HG03354 (cell line): Measurements from ENCODE around the gene PDE10A.
"Not testable (repeated sequence)": the region's sequence is repeated elsewhere in the genome, so short reads cannot be mapped to it uniquely, and the experiment has no call there.

Experiments
- ATAC-seq: cut with Tn5 transposase; IDR thresholded peaks from one replicate; pipeline ENCODE4 v1.9.1; 2021; ENCODE audit warnings: mild to moderate bottlenecking; ENCODE audit not compliant: unreplicated experiment, poor library complexity, severe bottlenecking

Gene PDE10A

GRCh38 chr6:165634101-165634880 lies 28.8 kb downstream of the PDE10A start:
- no peak for ATAC-seq

DNA sequence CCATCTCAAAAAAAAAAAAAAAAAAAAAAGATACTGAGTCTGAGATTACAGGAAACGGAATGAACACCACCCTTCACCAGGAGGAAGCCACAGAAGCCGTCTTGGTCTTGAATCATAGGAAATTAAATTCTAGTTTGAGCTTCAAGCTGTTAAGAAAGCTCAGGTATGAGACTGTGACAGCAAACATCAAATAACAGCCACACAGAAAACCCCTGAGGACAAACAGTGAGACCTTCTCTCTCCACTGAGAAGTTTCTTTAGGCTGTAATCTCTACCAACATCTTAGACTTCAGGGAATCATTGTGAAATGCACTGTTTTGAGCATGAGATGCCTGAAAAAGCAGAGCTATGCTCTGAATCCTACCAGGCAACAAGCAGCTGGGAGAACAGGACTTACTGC lies 30.8 kb downstream of the PDE10A start:
- no peak for ATAC-seq

DNA sequence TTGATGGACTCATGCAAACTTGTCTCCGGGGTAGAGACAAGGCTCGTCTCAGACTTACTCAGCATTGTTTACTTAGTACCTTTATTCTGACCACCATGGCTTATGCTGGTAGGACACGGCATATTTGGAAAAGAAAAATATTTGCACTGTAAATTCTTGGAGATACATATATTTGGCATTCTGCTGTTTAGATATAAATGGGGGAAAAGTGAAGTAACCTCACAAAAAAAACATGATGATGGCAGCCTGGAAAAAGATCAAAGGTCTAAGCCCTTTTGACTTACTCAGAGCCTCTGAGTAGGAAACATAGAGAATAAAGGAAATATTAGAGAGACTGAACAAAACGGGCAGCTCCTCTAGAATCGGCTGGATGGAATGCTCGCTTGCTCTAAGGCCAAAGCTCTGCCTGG lies 32.5 kb downstream of the PDE10A start:
- no peak for ATAC-seq

DNA sequence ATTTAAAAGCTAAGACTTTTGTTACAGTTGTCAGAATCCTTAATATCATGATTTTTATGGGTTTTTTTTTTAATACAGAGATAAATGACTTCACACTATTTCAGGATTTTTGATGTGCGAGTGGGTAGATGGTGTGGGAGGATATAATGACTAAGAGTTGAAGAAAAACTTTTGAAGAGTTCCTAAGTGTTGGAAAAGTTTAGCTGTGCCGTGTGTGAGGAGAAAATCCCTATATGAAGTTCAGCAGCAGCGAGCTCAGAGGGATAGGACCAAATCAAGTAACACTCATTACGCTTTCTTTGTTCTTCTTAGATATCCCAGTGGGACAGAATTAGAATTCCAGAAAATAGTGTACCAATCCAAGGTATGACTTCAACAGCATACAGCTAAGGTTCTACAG lies 34.1 kb downstream of the PDE10A start:
- ATAC-seq: no peak

GRCh38 chr6:165627366-165627765 lies 35.7 kb downstream of the PDE10A start:
- ATAC-seq: no peak

DNA sequence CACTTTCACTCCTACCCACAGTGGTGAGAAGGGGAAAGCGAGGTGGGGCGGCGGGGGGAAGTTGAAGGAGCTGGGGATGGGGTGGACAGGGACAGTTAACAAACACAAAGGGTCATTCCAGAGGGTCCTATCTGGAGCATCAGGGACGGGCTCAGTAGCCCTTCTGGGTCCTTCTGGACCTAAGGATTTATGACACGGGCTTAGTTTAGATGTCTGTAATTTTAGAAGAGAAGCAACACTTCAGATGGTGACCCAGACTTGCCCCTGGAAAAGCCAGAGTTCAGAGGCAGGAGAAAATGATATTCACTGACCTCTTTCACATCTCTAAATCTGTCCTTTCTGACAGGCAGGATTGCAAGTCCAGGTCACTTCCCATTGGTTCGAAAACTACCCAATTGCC lies 36.3 kb downstream of the PDE10A start:
- ATAC-seq: no peak

DNA sequence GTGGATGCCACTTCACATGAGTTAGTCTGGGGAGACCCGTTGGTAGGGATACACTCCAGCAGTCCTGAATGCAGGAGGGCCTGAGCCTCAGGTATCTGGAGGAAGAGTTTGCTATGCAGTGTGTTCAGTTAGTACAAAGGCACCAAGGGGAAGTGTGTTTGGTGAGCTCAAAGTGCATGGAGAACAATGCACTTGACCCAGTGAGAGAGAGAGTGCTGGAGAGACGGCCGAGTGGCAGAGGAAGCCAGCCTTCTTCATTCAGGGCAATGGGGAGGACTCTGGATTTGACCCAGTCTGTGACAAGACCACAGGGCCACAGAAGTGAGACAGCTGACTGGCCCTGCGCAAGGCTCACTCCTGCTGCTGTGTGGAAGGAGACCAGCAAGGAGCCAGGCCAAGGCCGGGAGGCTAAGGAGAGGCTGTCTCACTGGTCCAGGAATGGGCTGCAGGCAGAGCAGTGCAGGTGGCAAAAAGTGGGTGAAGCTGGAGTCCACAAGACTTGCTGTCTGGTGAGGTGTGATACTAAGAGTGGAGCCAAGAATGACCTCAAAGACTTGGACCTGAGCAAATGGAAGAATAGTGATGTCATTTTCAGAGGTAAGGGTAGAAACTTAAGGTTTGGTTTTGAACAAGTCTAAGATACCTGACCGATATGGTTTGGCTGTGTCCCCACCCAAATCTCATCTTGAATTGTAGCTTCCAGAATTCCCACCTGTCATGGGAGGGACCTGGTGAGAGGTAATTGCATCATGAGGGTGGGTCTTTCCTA lies 38.0 kb downstream of the PDE10A start:
- ATAC-seq: no peak

GRCh38 chr6:165621940-165622339 lies 41.1 kb downstream of the PDE10A start:
- no peak for ATAC-seq

DNA sequence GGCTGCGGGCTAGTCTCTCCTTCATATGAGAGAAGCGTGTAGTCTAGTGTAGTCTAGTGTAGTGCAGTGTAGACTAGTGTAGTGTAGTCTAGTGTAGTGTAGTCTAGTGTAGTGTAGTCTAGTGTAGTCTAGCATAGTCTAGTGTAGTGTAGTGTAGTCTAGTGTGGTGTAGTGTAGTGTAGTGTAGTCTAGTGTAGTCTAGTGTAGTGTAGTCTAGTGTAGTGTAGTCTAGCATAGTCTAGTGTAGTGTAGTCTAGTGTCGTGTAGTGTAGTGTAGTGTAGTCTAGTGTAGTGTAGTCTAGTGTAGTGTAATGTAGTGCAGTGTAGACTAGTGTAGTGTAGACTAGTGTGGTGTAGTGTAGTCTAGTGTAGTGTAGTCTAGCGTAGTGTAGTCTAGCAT lies 44.1 kb downstream of the PDE10A start:
- ATAC-seq: not testable (repeated sequence)

DNA sequence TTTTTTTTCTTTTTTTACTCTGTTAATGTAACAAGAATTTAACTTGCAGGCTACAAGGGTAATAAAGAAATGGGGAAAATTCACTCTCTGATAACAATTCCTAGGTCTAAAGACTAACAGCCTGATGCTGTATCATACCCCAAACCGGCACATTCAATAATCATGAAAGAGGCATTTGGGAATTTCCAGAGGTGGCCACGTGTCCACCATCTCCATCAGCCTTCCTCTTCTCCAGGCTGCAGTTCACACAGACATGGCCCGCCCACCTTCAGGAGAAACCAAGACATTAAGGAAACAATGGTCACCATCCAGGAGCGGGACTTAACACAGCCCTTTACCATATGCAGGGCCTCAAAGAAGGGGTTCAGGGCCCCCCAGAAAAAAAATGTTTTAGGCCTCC lies 44.8 kb downstream of the PDE10A start:
- ATAC-seq: no peak

DNA sequence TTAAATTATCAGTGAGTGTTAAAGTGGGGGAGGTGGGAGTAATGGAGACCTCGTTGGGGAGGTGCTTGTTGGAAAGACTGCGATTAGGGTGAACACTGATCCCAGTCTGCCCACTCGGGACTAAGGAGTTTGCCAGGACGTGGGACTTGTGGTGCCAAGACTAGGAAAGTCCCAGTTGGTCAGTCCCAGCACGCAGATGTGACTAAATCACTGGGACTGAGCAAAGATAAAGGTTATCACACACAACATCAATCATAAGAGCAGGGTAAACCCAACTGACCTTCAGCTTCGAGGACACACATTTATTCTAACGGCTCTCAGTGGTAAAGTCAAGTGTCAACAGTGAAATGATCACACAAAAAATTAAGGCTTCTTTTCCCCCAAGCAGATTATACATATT lies 45.5 kb downstream of the PDE10A start:
- no peak for ATAC-seq

- no peak for ATAC-seq
Observed at GRCh38 chr6:165616116-165616515, 46.9 kb downstream of the PDE10A start.

DNA sequence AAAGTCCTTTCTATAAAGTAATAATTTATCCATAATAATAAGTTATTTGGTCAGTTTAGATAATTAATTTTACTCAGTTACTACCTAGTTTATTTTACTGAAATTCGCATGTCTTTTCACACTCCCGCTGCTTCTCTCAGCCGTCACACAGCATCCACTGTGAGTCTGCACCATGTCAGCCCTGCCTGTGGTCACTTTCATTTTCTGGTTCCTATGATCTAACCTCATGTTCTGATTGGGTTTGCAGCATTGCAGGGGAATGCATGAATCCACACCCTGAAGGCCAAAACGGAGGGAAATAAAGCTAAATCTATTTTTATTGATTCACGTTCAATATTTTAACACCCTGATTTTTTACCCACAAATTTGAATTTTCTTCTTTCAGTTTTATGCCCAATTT lies 47.4 kb downstream of the PDE10A start:
- ATAC-seq: peak; percentile 71

GRCh38 chr6:165611294-165611693 lies 51.7 kb downstream of the PDE10A start:
- no peak for ATAC-seq

DNA sequence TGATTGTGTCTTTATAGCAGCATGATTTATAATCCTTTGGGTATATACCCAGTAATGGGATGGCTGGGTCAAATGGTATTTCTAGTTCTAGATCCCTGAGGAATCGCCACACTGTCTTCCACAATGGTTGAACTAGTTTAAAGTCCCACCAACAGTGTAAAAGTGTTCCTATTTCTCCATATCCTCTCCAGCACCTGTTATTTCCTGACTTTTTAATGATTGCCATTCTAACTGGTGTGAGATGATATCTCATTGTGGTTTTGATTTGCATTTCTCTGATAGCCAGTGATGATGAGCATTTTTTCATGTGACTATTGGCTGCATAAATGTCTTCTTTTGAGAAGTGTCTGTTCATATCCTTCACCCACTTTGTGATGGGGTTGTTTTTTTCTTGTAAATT lies 54.5 kb downstream of the PDE10A start:
- ATAC-seq: not testable (repeated sequence)

- no peak for ATAC-seq
Observed at GRCh38 chr6:165606740-165607008, 56.4 kb downstream of the PDE10A start.

DNA sequence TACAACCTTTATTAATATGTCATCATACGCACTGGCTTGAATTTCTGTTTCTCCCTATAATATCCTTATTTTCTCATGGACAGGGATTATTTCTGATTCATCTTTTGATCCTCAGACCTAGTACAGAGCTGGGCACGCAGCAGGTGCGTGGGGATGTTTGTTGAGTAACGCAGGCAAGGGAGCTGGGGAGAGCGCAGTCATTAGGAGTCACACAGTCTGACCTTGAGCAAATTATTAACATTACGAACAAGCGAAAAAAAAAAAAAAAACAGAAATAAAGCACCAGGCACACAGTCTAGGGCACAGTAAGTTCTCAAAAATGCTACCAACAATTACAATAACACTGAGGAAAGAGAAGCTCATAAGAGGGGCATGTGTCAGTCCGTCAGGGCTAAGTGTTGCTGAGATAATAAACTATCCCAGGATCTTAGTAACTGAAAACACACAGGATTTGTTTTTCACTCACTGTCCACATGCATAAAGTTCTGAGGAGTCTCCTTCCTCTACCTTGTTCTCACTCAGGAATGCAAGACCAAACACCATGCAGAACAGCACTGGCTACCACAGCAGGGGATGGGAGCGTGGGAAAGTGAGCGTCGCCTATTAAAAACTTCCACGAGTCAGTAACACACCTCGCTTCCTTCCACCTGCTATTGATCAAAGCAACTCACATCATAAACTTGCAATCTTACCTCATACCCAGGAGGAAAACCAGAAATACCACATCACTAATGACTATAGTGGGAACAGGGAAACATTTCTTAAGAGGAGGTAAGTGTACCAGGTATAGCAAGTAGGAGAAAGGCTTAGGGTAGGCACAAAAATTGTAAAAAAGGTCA lies 56.9 kb downstream of the PDE10A start:
- no peak for ATAC-seq

DNA sequence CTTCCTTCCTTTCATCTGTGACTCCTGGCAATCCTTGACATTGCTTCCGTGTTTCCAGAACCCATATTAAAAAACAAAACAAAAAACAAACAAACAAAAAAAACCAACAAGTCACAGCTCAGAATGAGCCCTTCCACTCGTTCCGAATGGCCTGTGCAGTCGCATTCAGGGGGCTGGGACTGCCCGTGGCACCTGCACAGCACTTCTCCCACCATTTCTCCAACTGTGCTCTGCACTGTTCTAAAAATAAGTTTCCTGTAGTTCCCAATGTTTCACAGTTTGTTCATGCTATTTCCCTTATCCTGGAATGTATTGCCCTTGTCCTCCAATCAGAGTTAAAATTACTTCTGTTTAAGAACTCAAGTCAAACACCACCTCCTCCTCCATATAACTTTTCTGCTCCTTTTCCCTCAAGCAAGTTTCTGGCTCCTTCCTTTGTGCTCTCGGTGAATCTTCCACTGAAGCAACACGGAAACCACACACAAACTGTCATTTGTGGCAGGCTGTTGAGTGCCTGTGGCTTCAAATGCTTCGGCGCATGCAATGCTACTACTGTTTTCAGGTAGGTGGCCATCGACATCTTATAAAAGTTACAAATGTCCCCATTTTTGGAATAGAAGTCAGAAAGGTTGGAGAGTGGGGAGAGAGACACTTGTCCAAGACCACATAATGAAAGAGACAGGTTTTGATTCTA lies 57.7 kb downstream of the PDE10A start:
- no peak for ATAC-seq

GRCh38 chr6:165602291-165602690 lies 60.8 kb downstream of the PDE10A start:
- no peak for ATAC-seq

DNA sequence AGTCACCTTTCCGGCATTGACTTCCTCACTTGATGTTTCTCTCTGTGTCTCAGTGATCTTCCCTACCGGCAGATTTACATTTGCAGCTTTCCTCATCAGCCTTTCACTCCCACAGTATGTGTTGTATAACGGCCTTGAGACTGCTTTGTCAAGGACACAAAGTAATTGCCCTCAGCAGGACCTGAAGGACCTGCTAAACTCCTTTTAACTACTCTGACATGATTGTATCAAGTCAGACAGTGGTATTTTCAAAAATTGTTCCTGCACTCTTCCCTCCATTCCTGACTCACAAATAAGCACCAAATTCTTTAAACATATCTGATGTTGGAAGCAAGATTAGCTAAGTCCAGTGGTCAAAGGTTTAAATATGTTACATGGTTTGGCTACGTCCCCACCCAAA lies 62.4 kb downstream of the PDE10A start:
- no peak for ATAC-seq
